ENCODE data around the gene ZNF217.
"Not testable (repeated sequence)": the region's sequence is repeated elsewhere in the genome, so short reads cannot be mapped to it uniquely, and the experiment has no call there.

ZNF217 gene

DNA sequence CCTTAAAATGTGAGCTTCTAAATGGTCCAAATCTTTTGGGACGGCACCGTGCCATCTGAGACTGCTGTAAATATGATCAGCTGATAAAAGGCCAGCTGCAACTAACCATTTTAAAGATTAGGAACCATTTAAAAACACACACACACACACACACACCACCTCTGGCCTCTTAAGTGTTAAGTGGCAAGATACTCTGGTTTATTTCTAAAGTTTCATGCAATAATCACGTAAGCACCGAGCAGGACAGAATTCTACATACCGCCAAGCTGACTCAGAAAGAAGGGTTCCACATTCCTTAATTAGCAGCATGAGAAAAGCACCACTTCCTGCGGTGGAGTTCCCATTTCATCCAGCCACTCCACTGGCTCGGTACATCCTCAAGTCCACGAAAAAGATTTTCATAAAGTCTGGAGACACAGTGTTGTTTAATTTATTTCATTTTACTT lies 17.8 kb upstream of the ZNF217 start:
- H3K27ac ChIP-seq: no peak overlapping the region
- TF ChIP-seq CTCF (conservative IDR thresholded peaks at IDR 0.05) (no peak), ZFX (IDR thresholded peaks at IDR 0.05) (no peak)

DNA sequence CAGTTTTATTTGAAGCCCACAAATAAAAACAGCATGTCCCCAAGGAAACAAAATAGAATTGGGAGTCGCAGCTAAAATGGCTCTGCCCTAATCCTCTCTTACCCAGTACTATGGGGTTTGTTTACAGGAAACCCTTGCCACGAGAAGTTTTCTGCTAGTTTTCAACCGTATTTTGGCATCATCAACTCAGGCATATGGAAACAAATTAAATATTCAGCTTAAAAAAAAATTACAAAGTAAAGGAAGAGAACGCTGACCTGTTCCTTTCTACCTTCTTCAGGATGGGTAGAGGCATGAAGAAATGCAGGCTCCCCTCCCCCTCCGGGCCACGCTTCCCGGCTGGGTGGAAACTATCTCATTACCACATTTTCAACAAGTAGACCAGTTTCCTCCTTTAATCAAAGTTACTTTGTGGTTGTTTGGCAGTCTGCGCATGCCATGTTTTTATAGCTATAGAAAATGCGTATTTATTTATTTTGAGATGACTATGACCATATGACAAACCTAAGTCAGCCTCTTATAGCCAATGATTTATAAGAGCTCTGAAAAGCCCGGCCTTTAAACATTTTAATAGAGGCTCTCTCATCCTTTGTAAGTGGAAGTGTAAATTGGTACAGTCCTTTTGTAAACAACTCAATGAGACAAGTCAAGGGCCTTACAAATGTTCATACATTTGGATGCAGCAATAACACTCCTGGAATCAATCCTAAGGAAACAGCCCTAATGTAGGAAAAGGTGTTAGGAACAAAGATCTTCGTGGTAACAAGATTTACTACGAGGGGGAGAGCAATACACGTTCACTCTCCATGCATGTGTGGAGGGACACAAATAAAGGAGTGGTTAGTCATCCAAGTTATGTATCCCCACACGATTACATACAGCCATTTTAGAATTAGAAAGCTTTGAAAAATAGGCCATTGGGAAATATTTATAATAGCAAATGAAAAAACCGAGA lies 16.1 kb upstream of the ZNF217 start:
- no peak for TF ChIP-seq ZFX (IDR thresholded peaks at IDR 0.05)
- no peak for TF ChIP-seq CTCF (conservative IDR thresholded peaks at IDR 0.05)
- H3K27ac ChIP-seq: no peak overlapping the region

DNA sequence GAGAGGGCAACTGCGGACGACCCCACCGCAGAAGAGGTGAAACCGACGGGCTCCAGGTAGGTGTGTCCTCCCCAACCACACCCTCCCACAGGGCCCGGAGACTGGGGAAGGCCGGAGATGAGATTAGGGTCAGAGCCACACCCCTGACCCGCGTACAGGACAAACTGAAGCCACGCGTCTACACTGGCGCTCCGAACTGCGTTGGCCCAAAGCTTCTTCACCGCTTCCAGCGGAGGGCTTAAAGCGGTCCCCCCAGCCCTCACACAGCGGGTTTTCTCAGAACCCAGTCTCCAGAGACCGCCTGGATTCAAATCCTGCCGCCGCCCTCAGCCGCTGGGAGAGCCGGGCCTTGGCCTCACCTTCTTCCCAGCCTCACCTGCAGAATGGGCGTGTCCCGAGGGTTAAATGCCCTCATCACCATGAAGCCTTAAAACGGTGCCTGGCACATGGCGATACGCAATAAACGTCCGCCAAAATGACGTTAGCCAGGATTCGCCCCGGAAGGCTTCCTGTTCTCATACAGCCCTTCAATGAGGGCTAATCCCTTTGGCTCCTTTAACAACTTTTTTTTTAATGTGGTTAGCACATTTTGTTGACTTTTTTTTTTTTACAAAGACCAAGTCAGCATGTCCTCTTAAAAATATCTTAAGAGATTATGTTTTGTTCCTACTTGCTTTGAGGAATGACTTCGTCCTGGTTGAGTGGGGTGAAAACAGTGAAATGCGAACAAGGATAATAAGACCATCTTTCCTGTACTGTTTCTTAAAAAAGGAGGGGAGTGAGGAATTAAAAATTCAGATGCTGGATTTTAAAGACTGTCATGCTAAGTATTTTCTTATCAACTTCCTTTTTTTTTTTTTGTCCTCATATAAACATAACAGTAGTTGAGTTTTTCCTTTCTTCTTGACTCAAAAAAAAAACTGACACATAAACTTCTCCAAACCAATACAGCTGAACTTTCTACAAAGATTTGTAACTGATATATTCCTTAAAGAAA lies 15.1 kb upstream of the ZNF217 start:
- TF ChIP-seq ZFX (IDR thresholded peaks at IDR 0.05): no peak
- TF ChIP-seq CTCF (conservative IDR thresholded peaks at IDR 0.05): no peak
- H3K27ac ChIP-seq: no peak overlapping the region

DNA sequence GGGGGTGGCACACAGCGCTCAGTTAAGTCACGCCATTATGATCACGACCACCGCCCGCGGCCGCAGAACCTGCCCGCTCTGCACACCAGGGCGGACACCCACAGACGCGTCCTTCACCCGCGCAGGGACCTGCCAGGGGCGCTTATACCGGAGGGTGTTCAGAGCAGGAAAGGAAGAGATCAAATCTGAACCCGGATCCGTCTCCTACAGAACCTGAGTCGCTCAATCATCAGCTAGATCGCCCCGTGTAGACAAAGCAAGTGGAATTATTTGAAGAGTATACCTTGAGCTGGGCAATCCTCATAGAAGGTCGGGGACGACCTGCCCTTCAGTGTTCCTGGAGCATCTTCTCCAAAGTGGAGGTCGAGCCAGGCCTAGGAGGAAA lies 14.4 kb upstream of the ZNF217 start:
- no peak overlapping the region for H3K27ac ChIP-seq
- TF ChIP-seq ZFX (IDR thresholded peaks at IDR 0.05) (no peak), CTCF (conservative IDR thresholded peaks at IDR 0.05) (no peak)

- TF ChIP-seq ZFX (IDR thresholded peaks at IDR 0.05) (no peak), CTCF (conservative IDR thresholded peaks at IDR 0.05) (no peak)
- no peak overlapping the region for H3K27ac ChIP-seq
Observed at GRCh38 chr20:53606364-53606985, 12.8 kb upstream of the ZNF217 start.

- not testable (repeated sequence) for H3K27ac ChIP-seq
Observed at GRCh38 chr20:53605401-53605800, 11.8 kb upstream of the ZNF217 start.

GRCh38 chr20:53604846-53605245 lies 11.2 kb upstream of the ZNF217 start:
- H3K27ac ChIP-seq: not testable (repeated sequence)

DNA sequence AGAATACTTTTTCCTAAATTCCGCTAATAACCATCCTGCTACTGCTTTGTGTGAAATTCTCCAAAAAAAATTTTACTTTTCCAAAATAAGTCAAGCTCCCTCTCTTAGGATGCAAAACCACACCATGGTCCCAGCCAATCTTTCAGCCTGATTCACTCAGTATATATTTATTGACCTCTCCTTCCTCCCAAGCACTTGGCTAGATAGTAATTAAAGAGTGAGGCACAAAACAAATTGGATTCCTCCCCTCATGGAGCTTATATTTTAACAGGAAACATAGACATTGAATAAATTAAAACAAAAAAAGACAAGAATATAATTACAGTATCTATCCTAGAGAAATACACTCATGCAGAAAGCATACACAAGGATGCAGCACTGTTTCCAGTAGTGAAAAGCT lies 9.0 kb upstream of the ZNF217 start:
- H3K27ac ChIP-seq: no peak overlapping the region
- TF ChIP-seq ZFX (IDR thresholded peaks at IDR 0.05) (no peak), CTCF (conservative IDR thresholded peaks at IDR 0.05) (no peak)

All from C4-2B (cell line).